ENCODE data around the gene HCRTR1. TPM values are rescaled to one million over a fixed set of nuclear protein-coding genes. Genes with fewer than 3 reads are reported as not detected.

The HCRTR1 gene
- total and polyA plus RNA-seq, 5 donors from 2014 or later, result not detected

DNA sequence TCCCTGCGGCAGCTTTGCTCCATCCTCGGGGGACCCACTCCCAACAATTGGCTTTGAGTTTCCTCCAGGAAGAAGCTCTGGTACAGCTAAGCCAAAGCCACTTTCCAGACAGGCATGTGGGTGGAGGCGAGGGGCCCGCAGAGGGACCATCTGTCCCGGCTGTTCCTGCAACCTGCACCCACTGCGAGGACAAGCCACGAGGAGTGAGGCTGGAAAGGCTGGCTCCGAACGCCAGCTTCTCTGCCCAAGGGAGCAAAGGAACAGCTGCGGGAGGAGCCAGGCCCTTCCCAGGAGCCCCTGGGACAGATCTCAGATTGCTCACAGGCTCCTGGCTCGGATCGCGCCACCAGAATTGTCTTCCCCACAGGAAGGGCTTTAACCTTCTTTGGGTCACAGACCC is 55.5 kb downstream of the HCRTR1 start:
- no peak overlapping the region for H3K4me3 ChIP-seq (ENCODE audit: low read depth, low read length)
- H3K27me3 ChIP-seq (ENCODE audit: control insufficient read depth, insufficient read depth, low read length), result no peaks in the 10 kb centered on the region
- no peaks in the 10 kb centered on the region for H3K36me3 ChIP-seq (ENCODE audit: control insufficient read depth, insufficient read depth, low read length)
- H3K4me1 ChIP-seq (ENCODE audit: control insufficient read depth, insufficient read depth, low read length, poor library complexity, severe bottlenecking), result peaks cover 6% of the 10 kb centered on the region
- no peaks in the 10 kb centered on the region for H3K9me3 Mint-ChIP-seq
- no peak overlapping the region for H3K4me3 Mint-ChIP-seq
- H3K36me3 Mint-ChIP-seq, result no peaks in the 10 kb centered on the region
- H3K9me3 ChIP-seq (ENCODE audit: control insufficient read depth in 2 of 2, low read length in 2 of 2), result no peaks in the 10 kb centered on the region
- H3K27me3 Mint-ChIP-seq, result peaks cover 23% of the 10 kb centered on the region
- H3K27ac Mint-ChIP-seq, result no peak overlapping the region
- ATAC-seq (ENCODE audit: low read depth in 2 of 2) (no peak), DNase-seq (no peak)
- no peak overlapping the region for H3K27ac ChIP-seq (ENCODE audit: insufficient read depth, low read length, poor library complexity, severe bottlenecking)
- H3K4me1 Mint-ChIP-seq, result peaks cover 0 to 11% (median 2%) of the 10 kb centered on the region in 4 donors

DNA sequence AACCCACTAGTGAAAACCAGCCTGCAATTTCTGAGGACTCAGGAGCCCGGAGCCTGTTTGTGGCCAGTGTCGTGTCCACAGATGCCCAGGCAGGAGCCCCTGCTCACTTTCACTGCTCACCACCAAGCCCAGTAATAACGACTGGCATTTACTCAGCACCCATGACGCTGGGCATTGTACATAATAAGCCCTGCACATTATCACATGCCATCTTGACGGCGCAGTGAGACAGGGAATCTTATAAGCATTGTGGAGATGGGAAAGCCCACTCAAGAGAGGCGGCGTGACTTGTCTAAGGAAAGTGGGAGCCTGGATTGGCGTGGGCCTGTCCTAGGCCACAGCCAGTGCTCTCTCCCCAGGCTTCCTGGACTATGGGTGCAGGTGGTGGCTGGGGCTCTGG is 55.9 kb downstream of the HCRTR1 start:
- ATAC-seq (ENCODE audit: low read depth in 2 of 2) (no peak), DNase-seq (no peak)
- Histone ChIP-seq H3K4me3 (ENCODE audit: low read depth, low read length) (no peak overlapping the region), H3K36me3 (ENCODE audit: control insufficient read depth, insufficient read depth, low read length) (no peaks in the 10 kb centered on the region), H3K27me3 (ENCODE audit: control insufficient read depth, insufficient read depth, low read length) (no peaks in the 10 kb centered on the region), H3K4me1 (ENCODE audit: control insufficient read depth, insufficient read depth, low read length, poor library complexity, severe bottlenecking) (peaks cover 6% of the 10 kb centered on the region), H3K9me3 (ENCODE audit: control insufficient read depth in 2 of 2, low read length in 2 of 2) (no peaks in the 10 kb centered on the region), H3K27ac (ENCODE audit: insufficient read depth, low read length, poor library complexity, severe bottlenecking) (no peak overlapping the region)
- Mint-ChIP-seq H3K27ac (peak overlapping the region in 1 of 3 donors; percentile 56), H3K9me3 (no peaks in the 10 kb centered on the region), H3K4me3 (no peak overlapping the region), H3K4me1 (peaks cover 0 to 11% (median 2%) of the 10 kb centered on the region in 4 donors), H3K36me3 (no peaks in the 10 kb centered on the region), H3K27me3 (peaks cover 23% of the 10 kb centered on the region)

DNA sequence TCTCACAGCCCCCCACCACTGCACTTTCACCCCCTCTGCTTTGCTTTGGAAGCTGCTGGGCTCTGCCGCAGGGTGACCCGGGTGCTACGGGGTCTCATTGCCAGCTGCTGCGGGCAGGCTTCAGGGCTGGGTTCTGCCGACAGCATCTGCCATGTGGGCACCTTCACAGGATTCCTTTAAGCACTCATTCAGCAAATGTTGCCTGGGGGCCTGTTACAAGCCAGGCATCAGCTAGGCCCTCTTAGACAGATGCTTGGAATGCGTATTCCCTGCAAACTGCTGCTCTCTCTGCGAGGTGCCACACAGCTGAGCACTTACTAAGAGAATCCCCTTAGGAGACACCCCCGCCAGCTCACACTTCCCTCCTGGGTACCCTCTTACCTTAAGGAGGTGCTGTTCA is 57.1 kb downstream of the HCRTR1 start:
- H3K36me3 ChIP-seq (ENCODE audit: control insufficient read depth, insufficient read depth, low read length), result no peaks in the 10 kb centered on the region
- ATAC-seq (ENCODE audit: low read depth in 2 of 2) (no peak), DNase-seq (no peak)
- no peak overlapping the region for H3K4me3 Mint-ChIP-seq
- no peaks in the 10 kb centered on the region for H3K9me3 Mint-ChIP-seq
- no peaks in the 10 kb centered on the region for H3K27me3 ChIP-seq (ENCODE audit: control insufficient read depth, insufficient read depth, low read length)
- peaks cover 0 to 9% (median 2%) of the 10 kb centered on the region in 4 donors for H3K4me1 Mint-ChIP-seq
- H3K4me1 ChIP-seq (ENCODE audit: control insufficient read depth, insufficient read depth, low read length, poor library complexity, severe bottlenecking), result peaks cover 6% of the 10 kb centered on the region
- no peak overlapping the region for H3K4me3 ChIP-seq (ENCODE audit: low read depth, low read length)
- no peak overlapping the region for H3K27ac Mint-ChIP-seq
- no peaks in the 10 kb centered on the region for H3K36me3 Mint-ChIP-seq
- H3K27me3 Mint-ChIP-seq, result peaks cover 25% of the 10 kb centered on the region
- H3K27ac ChIP-seq (ENCODE audit: insufficient read depth, low read length, poor library complexity, severe bottlenecking), result no peak overlapping the region
- H3K9me3 ChIP-seq (ENCODE audit: control insufficient read depth in 2 of 2, low read length in 2 of 2), result no peaks in the 10 kb centered on the region

DNA sequence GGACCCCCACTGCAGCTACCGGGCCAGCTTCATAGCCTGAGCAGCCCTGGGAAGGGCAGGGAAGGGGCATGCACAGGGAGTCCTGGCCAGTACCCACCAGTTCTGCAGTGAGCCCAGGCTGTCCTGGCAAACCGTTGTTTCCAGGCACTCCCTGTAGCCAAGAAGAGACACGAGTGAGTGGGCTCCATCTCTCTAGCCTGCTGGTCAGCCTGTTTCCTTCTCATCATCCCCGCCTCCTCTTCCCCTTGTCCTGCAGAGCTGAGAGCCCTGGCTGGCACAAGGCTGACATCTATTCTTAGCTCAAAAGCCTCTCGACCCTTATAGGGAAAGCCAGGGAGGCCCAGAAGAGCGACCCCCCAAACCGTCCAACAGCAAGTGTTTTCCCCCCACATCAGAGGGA is 57.7 kb downstream of the HCRTR1 start:
- DNase-seq, result no peak
- no peak for ATAC-seq (ENCODE audit: low read depth in 2 of 2)
- H3K27me3 Mint-ChIP-seq, result peaks cover 20% of the 10 kb centered on the region
- Histone ChIP-seq H3K4me1 (ENCODE audit: control insufficient read depth, insufficient read depth, low read length, poor library complexity, severe bottlenecking) (peaks cover 3% of the 10 kb centered on the region), H3K27me3 (ENCODE audit: control insufficient read depth, insufficient read depth, low read length) (no peaks in the 10 kb centered on the region), H3K4me3 (ENCODE audit: low read depth, low read length) (no peak overlapping the region), H3K9me3 (ENCODE audit: control insufficient read depth in 2 of 2, low read length in 2 of 2) (no peaks in the 10 kb centered on the region), H3K27ac (ENCODE audit: insufficient read depth, low read length, poor library complexity, severe bottlenecking) (no peak overlapping the region), H3K36me3 (ENCODE audit: control insufficient read depth, insufficient read depth, low read length) (no peaks in the 10 kb centered on the region)
- no peaks in the 10 kb centered on the region for H3K36me3 Mint-ChIP-seq
- peak overlapping the region in 1 of 3 donors; percentile 26 for H3K27ac Mint-ChIP-seq
- no peak overlapping the region for H3K4me3 Mint-ChIP-seq
- peaks cover 0 to 5% (median 1%) of the 10 kb centered on the region in 4 donors for H3K4me1 Mint-ChIP-seq
- no peaks in the 10 kb centered on the region for H3K9me3 Mint-ChIP-seq

DNA sequence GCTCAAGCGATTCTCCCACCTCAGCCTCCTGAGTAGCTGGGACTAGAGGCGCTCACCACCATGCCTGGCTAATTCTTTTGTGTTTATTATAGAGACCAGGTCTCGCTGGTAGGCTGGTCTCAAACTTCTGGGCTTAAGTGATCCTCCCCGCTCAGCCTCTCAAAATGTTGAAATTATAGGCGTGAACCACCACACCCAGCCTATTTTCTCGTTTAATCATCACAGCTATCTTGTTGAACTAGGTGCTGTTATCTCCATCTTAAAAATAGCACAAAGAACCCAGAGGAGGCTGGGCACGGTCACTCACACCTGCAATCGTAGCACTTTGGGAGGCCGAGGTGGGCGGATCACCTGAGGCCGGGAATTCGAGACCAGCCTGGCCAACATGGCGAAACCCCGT is 58.3 kb downstream of the HCRTR1 start:
- Histone ChIP-seq H3K36me3 (ENCODE audit: control insufficient read depth, insufficient read depth, low read length) (no peaks in the 10 kb centered on the region), H3K4me3 (ENCODE audit: low read depth, low read length) (no peak overlapping the region), H3K27me3 (ENCODE audit: control insufficient read depth, insufficient read depth, low read length) (no peaks in the 10 kb centered on the region), H3K27ac (ENCODE audit: insufficient read depth, low read length, poor library complexity, severe bottlenecking) (no peak overlapping the region), H3K9me3 (ENCODE audit: control insufficient read depth in 2 of 2, low read length in 2 of 2) (no peaks in the 10 kb centered on the region), H3K4me1 (ENCODE audit: control insufficient read depth, insufficient read depth, low read length, poor library complexity, severe bottlenecking) (no peaks in the 10 kb centered on the region)
- Mint-ChIP-seq H3K9me3 (no peaks in the 10 kb centered on the region), H3K27ac (peak overlapping the region in 1 of 3 donors; percentile 5), H3K4me1 (peaks cover 0 to 2% (median 0%) of the 10 kb centered on the region in 4 donors), H3K36me3 (no peaks in the 10 kb centered on the region), H3K27me3 (peaks cover 18% of the 10 kb centered on the region), H3K4me3 (no peak overlapping the region)
- DNase-seq (no peak), ATAC-seq (ENCODE audit: low read depth in 2 of 2) (no peak)

Other genes with a start within 250 kb of the HCRTR1 start
- not detected for gene FABP3, start 244.6 kb upstream of the HCRTR1 start, total RNA-seq
- not detected for gene FABP3, start 244.6 kb upstream of the HCRTR1 start, polyA plus RNA-seq
- not detected for gene SERINC2, start 204.5 kb upstream of the HCRTR1 start, total RNA-seq
- gene SERINC2, start 204.5 kb upstream of the HCRTR1 start, polyA plus RNA-seq, result under 1 TPM in 1 of 4 donors, not detected in 3; 0.08 TPM
- not detected for gene TINAGL1, start 41.2 kb upstream of the HCRTR1 start, total RNA-seq
- not detected for gene TINAGL1, start 41.2 kb upstream of the HCRTR1 start, polyA plus RNA-seq
- 58.8 TPM for gene PEF1, start 27.2 kb downstream of the HCRTR1 start, total RNA-seq
- gene PEF1, start 27.2 kb downstream of the HCRTR1 start, polyA plus RNA-seq, result 100 to 1,000 TPM in 2 of 4 donors, 10 to 100 TPM in 2; 94.2 to 108 (median 101) TPM
- gene COL16A1, start 86.3 kb downstream of the HCRTR1 start, total RNA-seq, result not detected
- gene COL16A1, start 86.3 kb downstream of the HCRTR1 start, polyA plus RNA-seq, result not detected
- gene ADGRB2, start 146.7 kb downstream of the HCRTR1 start, total RNA-seq, result 1.9 TPM
- under 1 TPM; 0.19 to 0.49 (median 0.31) TPM for gene ADGRB2, start 146.7 kb downstream of the HCRTR1 start, polyA plus RNA-seq
- 1.1 TPM for gene SPOCD1, start 198.3 kb downstream of the HCRTR1 start, total RNA-seq
- not detected for gene SPOCD1, start 198.3 kb downstream of the HCRTR1 start, polyA plus RNA-seq

Data from CD4-positive, CD25-positive, alpha-beta regulatory T cell (primary cell).